IPS-18a (cell line): Measurements from ENCODE around the gene KLHL18.
"Not testable (repeated sequence)": the region's sequence is repeated elsewhere in the genome, so short reads cannot be mapped to it uniquely, and the experiment has no call there.

Experiments
- H3K27ac ChIP-seq: one replicate; pipeline ENCODE4 v1.5.1; 2013; ENCODE audit warnings: low read length
- H3K27me3 ChIP-seq: one replicate; pipeline ENCODE4 v1.6.1; 2013; ENCODE audit warnings: mild to moderate bottlenecking, low read length; ENCODE audit not compliant: control insufficient read depth, insufficient read depth
- H3K36me3 ChIP-seq: one replicate; pipeline ENCODE4 v1.6.1; 2013; ENCODE audit warnings: low read depth, low read length; ENCODE audit not compliant: control insufficient read depth
- H3K4me1 ChIP-seq: one replicate; pipeline ENCODE4 v1.6.1; 2013; ENCODE audit warnings: low read depth, low read length; ENCODE audit not compliant: control insufficient read depth
- H3K4me3 ChIP-seq: one replicate; pipeline ENCODE4 v1.5.1; 2013; ENCODE audit warnings: low read length
- H3K9ac ChIP-seq: one replicate; pipeline ENCODE4 v1.6.1; 2013; ENCODE audit warnings: mild to moderate bottlenecking, low read length, moderate library complexity
- H3K9me3 ChIP-seq: one replicate; pipeline ENCODE4 v1.6.1; 2013; ENCODE audit warnings: low read depth, low read length; ENCODE audit not compliant: control insufficient read depth

The KLHL18 gene

GRCh38 chr3:47256331-47256730 lies 26.4 kb upstream of the KLHL18 start:
- H3K9me3 ChIP-seq, H3K4me1 ChIP-seq, H3K36me3 ChIP-seq, H3K27ac ChIP-seq, H3K27me3 ChIP-seq, H3K9ac ChIP-seq, H3K4me3 ChIP-seq: not testable (repeated sequence)

- no peaks in the 10 kb centered on the region for H3K36me3 ChIP-seq
- H3K4me3 ChIP-seq, result no peak overlapping the region
- no peaks in the 10 kb centered on the region for H3K9me3 ChIP-seq
- peaks cover 3% of the 10 kb centered on the region for H3K4me1 ChIP-seq
- no peak overlapping the region for H3K9ac ChIP-seq
- no peak overlapping the region for H3K27ac ChIP-seq
- no peaks in the 10 kb centered on the region for H3K27me3 ChIP-seq
These were observed 23.6 kb upstream of the KLHL18 start for GRCh38 chr3:47259114-47259513.

DNA sequence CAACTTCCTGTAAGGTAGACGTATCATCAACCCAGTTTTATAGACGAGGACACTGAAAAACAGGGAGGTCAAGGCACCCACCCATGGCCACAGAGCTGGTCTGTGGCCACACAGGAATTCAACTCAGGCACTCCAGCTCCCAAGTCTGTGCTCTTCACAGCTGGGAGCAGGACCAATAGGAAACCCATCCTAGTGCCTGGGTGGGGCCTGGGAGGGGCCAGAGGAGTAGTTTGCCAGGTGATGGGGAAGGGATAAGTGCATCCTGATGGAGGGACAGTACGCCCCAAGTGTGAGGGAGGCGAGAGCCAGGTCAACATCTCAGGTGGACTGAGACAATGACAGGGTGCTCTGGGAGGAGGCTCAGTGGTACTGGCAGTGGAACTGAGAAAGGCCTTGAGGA lies 22.1 kb upstream of the KLHL18 start:
- Histone ChIP-seq H3K36me3 (no peaks in the 10 kb centered on the region), H3K27me3 (no peaks in the 10 kb centered on the region), H3K4me1 (peaks cover 3% of the 10 kb centered on the region), H3K4me3 (no peak overlapping the region), H3K27ac (no peak overlapping the region), H3K9ac (no peak overlapping the region), H3K9me3 (no peaks in the 10 kb centered on the region)

DNA sequence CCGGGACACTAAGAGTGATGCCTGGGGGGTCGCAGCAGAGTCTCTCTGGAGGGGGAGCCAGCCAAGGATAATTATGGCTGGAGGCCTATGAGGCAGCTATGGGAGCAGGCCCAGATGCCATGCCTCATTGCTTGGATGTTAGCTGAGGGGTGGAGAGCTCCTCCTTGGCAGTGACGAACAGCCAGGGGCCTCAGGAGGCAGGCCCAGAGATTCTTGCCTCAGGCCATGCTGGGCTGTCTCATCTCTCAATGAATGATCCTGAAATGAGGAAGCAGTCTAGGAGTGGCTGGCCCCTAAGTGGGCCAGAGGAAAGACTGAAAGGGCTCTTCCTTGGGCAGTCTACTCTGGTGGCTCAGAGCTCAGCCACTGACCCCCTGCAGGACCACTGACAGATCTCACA lies 21.4 kb upstream of the KLHL18 start:
- Histone ChIP-seq H3K4me1 (peaks cover 3% of the 10 kb centered on the region), H3K4me3 (no peak overlapping the region), H3K36me3 (no peaks in the 10 kb centered on the region), H3K27ac (no peak overlapping the region), H3K9ac (no peak overlapping the region), H3K27me3 (no peaks in the 10 kb centered on the region), H3K9me3 (no peaks in the 10 kb centered on the region)

DNA sequence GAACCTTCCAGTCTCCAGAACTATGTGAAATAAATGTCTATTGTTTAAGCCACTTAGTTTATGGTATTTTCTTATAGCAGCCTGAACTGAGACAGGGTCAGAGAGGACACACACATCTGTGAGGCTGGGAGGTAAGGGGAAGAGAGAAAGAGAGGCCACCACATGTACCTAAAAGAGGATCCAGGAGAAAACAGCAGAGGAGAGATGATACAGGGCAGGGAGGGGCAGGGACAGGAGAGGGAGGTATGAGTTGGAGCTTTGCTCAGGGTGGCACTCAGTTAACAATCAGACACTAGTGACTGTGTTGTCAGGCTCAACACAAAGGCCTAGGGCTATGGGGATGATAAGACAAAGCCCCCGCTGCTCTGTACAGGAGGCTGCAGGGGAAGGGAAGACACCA lies 17.7 kb upstream of the KLHL18 start:
- Histone ChIP-seq H3K36me3 (no peaks in the 10 kb centered on the region), H3K27me3 (no peaks in the 10 kb centered on the region), H3K27ac (no peak overlapping the region), H3K4me1 (peaks cover 3% of the 10 kb centered on the region), H3K9me3 (no peaks in the 10 kb centered on the region), H3K4me3 (no peak overlapping the region), H3K9ac (no peak overlapping the region)

DNA sequence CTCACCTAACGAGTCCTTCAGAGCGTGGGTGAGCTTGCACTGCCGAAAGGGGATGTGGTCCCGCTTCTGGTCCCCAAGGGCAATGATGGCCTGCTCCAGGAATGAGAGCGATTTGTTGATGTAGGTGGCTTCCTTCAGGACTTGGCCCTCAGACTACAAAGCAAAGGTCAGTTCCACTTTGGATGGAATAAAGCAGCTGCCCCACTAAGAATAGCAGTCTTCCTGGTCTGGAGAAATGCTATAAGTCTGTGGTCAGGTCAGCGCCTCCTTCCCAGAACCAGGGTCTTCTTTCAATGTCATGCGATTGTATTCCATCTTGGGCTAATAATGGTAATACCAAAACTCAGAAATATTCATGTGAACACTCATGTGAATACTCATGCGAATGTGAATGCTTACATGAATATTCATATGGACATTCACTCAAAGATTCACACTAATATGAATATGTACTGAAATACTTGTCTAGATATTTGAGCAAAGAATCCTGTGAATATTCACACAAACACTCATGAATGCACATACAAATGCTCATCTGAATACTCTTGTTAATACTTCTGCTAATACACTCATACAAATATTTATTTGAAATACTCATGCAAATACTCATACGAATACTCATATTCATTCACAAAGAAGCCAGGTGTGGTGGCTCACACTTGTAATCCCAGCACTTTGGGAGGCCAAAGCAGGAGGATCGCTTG lies 16.9 kb upstream of the KLHL18 start:
- Histone ChIP-seq H3K9me3 (no peaks in the 10 kb centered on the region), H3K27ac (no peak overlapping the region), H3K36me3 (no peaks in the 10 kb centered on the region), H3K4me1 (no peaks in the 10 kb centered on the region), H3K4me3 (no peak overlapping the region), H3K27me3 (no peaks in the 10 kb centered on the region), H3K9ac (no peak overlapping the region)

GRCh38 chr3:47266709-47267489 lies 15.8 kb upstream of the KLHL18 start:
- Histone ChIP-seq H3K9me3 (no peaks in the 10 kb centered on the region), H3K27me3 (no peaks in the 10 kb centered on the region), H3K9ac (no peak overlapping the region), H3K36me3 (no peaks in the 10 kb centered on the region), H3K4me1 (no peaks in the 10 kb centered on the region), H3K27ac (no peak overlapping the region), H3K4me3 (no peak overlapping the region)

- Histone ChIP-seq H3K9me3 (no peaks in the 10 kb centered on the region), H3K36me3 (no peaks in the 10 kb centered on the region), H3K27ac (no peak overlapping the region), H3K27me3 (no peaks in the 10 kb centered on the region), H3K4me3 (no peak overlapping the region), H3K4me1 (no peaks in the 10 kb centered on the region), H3K9ac (no peak overlapping the region)
These were observed 15.3 kb upstream of the KLHL18 start for GRCh38 chr3:47267490-47267824.

GRCh38 chr3:47270526-47270925 lies 12.2 kb upstream of the KLHL18 start:
- H3K27me3 ChIP-seq, result no peaks in the 10 kb centered on the region
- H3K9ac ChIP-seq, result no peak overlapping the region
- H3K27ac ChIP-seq, result no peak overlapping the region
- no peaks in the 10 kb centered on the region for H3K4me1 ChIP-seq
- H3K36me3 ChIP-seq, result no peaks in the 10 kb centered on the region
- no peaks in the 10 kb centered on the region for H3K9me3 ChIP-seq
- no peak overlapping the region for H3K4me3 ChIP-seq

- Histone ChIP-seq H3K4me3 (no peak overlapping the region), H3K4me1 (no peaks in the 10 kb centered on the region), H3K9ac (no peak overlapping the region), H3K27me3 (no peaks in the 10 kb centered on the region), H3K9me3 (no peaks in the 10 kb centered on the region), H3K36me3 (no peaks in the 10 kb centered on the region), H3K27ac (no peak overlapping the region)
These were observed 9.2 kb upstream of the KLHL18 start for GRCh38 chr3:47273564-47273963.

- Histone ChIP-seq H3K27me3 (no peaks in the 10 kb centered on the region), H3K27ac (no peak overlapping the region), H3K9ac (no peak overlapping the region), H3K4me3 (no peak overlapping the region), H3K36me3 (no peaks in the 10 kb centered on the region), H3K4me1 (no peaks in the 10 kb centered on the region), H3K9me3 (no peaks in the 10 kb centered on the region)
These were observed 8.1 kb upstream of the KLHL18 start for GRCh38 chr3:47274652-47275051.

DNA sequence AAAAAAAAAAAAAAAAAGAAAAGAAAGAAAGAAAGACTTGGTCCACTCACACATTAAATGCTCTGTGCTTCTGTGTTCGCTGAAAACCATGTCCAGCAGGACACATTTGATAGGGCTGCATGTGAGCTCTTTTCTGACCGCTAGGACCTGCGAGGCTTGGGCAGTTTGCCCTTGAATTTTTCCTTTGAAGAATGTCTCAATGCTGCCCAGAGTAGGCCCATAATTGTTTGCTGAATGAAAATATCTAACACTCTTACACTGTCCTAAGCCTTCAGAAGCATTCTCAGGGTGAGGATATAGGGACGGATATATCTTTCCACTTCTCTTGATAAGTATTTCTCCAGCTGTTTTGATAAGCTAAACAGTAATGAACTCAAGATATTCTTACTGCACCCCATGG lies 6.2 kb upstream of the KLHL18 start:
- H3K4me1 ChIP-seq, result peaks cover 5% of the 10 kb centered on the region
- no peak overlapping the region for H3K4me3 ChIP-seq
- no peak overlapping the region for H3K27ac ChIP-seq
- no peak overlapping the region for H3K9ac ChIP-seq
- H3K9me3 ChIP-seq, result no peaks in the 10 kb centered on the region
- H3K36me3 ChIP-seq, result no peaks in the 10 kb centered on the region
- H3K27me3 ChIP-seq, result no peaks in the 10 kb centered on the region
